ENCODE measurements around the gene PALMD. TPM values are rescaled to one million over a fixed set of nuclear protein-coding genes. Genes with fewer than 3 reads are reported as not detected.

PALMD gene
- total RNA-seq, 4 donors from 2014 or later = 68.9 to 75.6 (median 72.1) TPM

DNA sequence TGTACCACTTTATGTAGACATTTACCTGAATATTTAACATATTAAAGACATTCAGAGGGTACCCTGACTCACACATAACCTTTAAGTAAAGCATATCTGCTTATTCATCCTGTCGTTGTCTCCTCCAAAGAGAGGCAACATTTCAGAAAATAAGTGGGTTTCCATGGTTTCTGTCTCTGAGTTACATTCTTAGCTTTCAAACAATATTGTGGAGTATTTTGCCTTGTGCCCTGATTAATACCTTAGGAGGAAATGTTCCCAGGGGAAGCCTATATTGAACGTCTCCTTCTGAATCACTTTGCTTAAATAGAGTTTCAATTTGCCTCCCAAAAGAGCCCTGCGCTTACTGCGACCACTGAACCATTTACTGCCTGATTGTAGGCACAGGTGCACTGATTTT is 26.1 kb downstream of the PALMD start:
- TF ChIP-seq POLR2A (IDR thresholded peaks at IDR 0.05) (no peak), CTCF (IDR thresholded peaks at IDR 0.05) (no peak)
- no peak overlapping the region for H3K4me3 ChIP-seq (ENCODE audit: low read depth, poor library complexity, severe bottlenecking)
- intact Hi-C loops (cut with DNase I; ENCODE audit: low total_unique reads) = no loop called here
- 69 to 85% methylated on average over 4 of the region's 4 CpGs for WGBS, 2 donors
- no peak for DNase-seq (ENCODE audit: low spot score in 2 of 2)

GRCh38 chr1:99672530-99673213 is 26.8 kb downstream of the PALMD start:
- 57 to 67% methylated on average over 6 of the region's 6 CpGs for WGBS, 2 donors
- H3K4me3 ChIP-seq (ENCODE audit: low read depth, poor library complexity, severe bottlenecking) = no peak overlapping the region
- intact Hi-C loops (cut with DNase I; ENCODE audit: low total_unique reads) = no loop called here
- TF ChIP-seq POLR2A (IDR thresholded peaks at IDR 0.05) (no peak), CTCF (IDR thresholded peaks at IDR 0.05) (no peak)
- no peak for DNase-seq (ENCODE audit: low spot score in 2 of 2)

DNA sequence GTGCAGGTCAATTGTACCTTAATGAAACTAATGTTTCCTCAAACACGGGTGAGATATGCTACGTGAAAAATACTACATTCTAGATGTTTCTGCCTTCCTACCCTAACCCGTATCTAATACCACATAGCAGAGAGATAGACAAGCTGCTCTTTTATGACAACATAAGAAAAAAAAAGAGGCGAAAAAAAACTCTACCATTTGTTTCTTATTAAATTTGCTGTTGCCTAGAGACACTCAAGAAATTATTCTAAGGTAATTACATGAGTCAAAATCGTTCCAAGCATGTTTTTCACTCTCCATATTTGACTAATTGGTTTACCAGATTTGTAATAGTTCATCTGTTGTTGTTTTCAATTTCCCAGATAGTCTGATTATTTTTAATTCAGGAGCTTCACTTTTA is 27.4 kb downstream of the PALMD start:
- 53 to 55% methylated on average over 4 of the region's 5 CpGs for WGBS, 2 donors
- TF ChIP-seq POLR2A (IDR thresholded peaks at IDR 0.05) (no peak), CTCF (IDR thresholded peaks at IDR 0.05) (no peak)
- intact Hi-C loops (cut with DNase I; ENCODE audit: low total_unique reads) = no loop called here
- no peak overlapping the region for H3K4me3 ChIP-seq (ENCODE audit: low read depth, poor library complexity, severe bottlenecking)
- DNase-seq (ENCODE audit: low spot score in 2 of 2) = no peak

GRCh38 chr1:99674115-99675064 is 28.5 kb downstream of the PALMD start:
- intact Hi-C loops (cut with DNase I; ENCODE audit: low total_unique reads) = no loop called here
- DNase-seq (ENCODE audit: low spot score in 2 of 2) = no peak
- TF ChIP-seq POLR2A (IDR thresholded peaks at IDR 0.05) (no peak), CTCF (IDR thresholded peaks at IDR 0.05) (no peak)
- H3K4me3 ChIP-seq (ENCODE audit: low read depth, poor library complexity, severe bottlenecking) = no peak overlapping the region
- WGBS, 2 donors = 71 to 73% methylated on average over 6 of the region's 6 CpGs

- intact Hi-C loops (cut with DNase I; ENCODE audit: low total_unique reads) = no loop called here
- no peak for TF ChIP-seq CTCF (IDR thresholded peaks at IDR 0.05)
- TF ChIP-seq POLR2A (IDR thresholded peaks at IDR 0.05) = no peak
Measured at GRCh38 chr1:99675292-99675691, 29.4 kb downstream of the PALMD start.

More at GRCh38 chr1:99675292-99675691, 29.4 kb downstream of the PALMD start:
- H3K4me3 ChIP-seq (ENCODE audit: low read depth, poor library complexity, severe bottlenecking) = no peak overlapping the region
- DNase-seq (ENCODE audit: low spot score in 2 of 2) = no peak
